ENCODE results near the gene DPP9. TPM values are rescaled to one million over a fixed set of nuclear protein-coding genes. Genes with fewer than 3 reads are reported as not detected.

Gene DPP9
- polyA plus RNA-seq (ENCODE audit: low read depth in 6 of 6): 10 to 100 TPM; 15.6 to 36.0 (median 17.4) TPM

GRCh38 chr19:4723595-4724514 is at the start of gene DPP9:
DPP9 (minus strand) TSS chr19:4723842; CDS start chr19:4719906, 3,936 bp downstream.
- H3K9me3 Mint-ChIP-seq: peaks cover 0 to 9% (median 0%) of the 10 kb centered on the region in 7 donors

GRCh38 chr19:4773047-4773640 is 49.5 kb upstream of the DPP9 start:
- H3K4me1 Mint-ChIP-seq: peaks cover 0 to 13% (median 10%) of the 10 kb centered on the region in 3 donors
- peaks cover 0 to 7% (median 2%) of the 10 kb centered on the region in 7 donors for H3K9me3 Mint-ChIP-seq
- H3K27me3 Mint-ChIP-seq: peaks cover 25 to 40% (median 27%) of the 10 kb centered on the region in 3 donors
- H3K4me3 Mint-ChIP-seq: no peak overlapping the region
- H3K27ac Mint-ChIP-seq: peak overlapping the region in 1 of 6 donors; percentile 71
- DNase-seq (no peak), ATAC-seq (ENCODE audit: low read depth in 2 of 2) (no peak)
- H3K36me3 Mint-ChIP-seq: no peaks in the 10 kb centered on the region

More at GRCh38 chr19:4723595-4724514, at the start of gene DPP9:
- Mint-ChIP-seq H3K27me3 (peaks cover 0 to 12% (median 11%) of the 10 kb centered on the region in 3 donors), H3K27ac (peak within 1 kb of the TSS; percentile 96 to 100 (median 99)), H3K36me3 (peaks cover 4 to 7% of the 10 kb centered on the region in 2 donors), H3K4me1 (peaks cover 34 to 48% (median 43%) of the 10 kb centered on the region in 3 donors), H3K4me3 (peak within 1 kb of the TSS; percentile 89 to 98 (median 94))
- ATAC-seq (ENCODE audit: low read depth in 2 of 2) (peak; percentile 89), DNase-seq (peak; percentile 99)

- Mint-ChIP-seq H3K36me3 (no peaks in the 10 kb centered on the region), H3K27ac (peak overlapping the region in 1 of 6 donors; percentile 71), H3K27me3 (peaks cover 19 to 46% (median 28%) of the 10 kb centered on the region in 3 donors), H3K4me1 (peaks cover 0 to 13% (median 10%) of the 10 kb centered on the region in 3 donors), H3K9me3 (peaks cover 0 to 7% (median 2%) of the 10 kb centered on the region in 7 donors), H3K4me3 (no peak overlapping the region)
- no peak for DNase-seq
- no peak for ATAC-seq (ENCODE audit: low read depth in 2 of 2)
Observed at GRCh38 chr19:4772566-4772965, 48.9 kb upstream of the DPP9 start.

- peak overlapping the region in 1 of 6 donors; percentile 57 for H3K27ac Mint-ChIP-seq
- peak; percentile 72 to 73 for ATAC-seq (ENCODE audit: low read depth in 2 of 2)
- no peaks in the 10 kb centered on the region for H3K36me3 Mint-ChIP-seq
- peaks cover 0 to 11% (median 10%) of the 10 kb centered on the region in 3 donors for H3K4me1 Mint-ChIP-seq
- peaks cover 0 to 7% (median 0%) of the 10 kb centered on the region in 7 donors for H3K9me3 Mint-ChIP-seq
- H3K27me3 Mint-ChIP-seq: peaks cover 23 to 65% (median 45%) of the 10 kb centered on the region in 3 donors
- DNase-seq: peak; percentile 68
- no peak overlapping the region for H3K4me3 Mint-ChIP-seq
Observed at GRCh38 chr19:4768934-4769777, 45.5 kb upstream of the DPP9 start.

- H3K9me3 Mint-ChIP-seq: peaks cover 0 to 4% (median 0%) of the 10 kb centered on the region in 7 donors
- H3K4me1 Mint-ChIP-seq: peaks cover 0 to 13% (median 3%) of the 10 kb centered on the region in 3 donors
- no peak overlapping the region for H3K27ac Mint-ChIP-seq
- H3K36me3 Mint-ChIP-seq: peaks cover 0 to 8% of the 10 kb centered on the region in 2 donors
- H3K27me3 Mint-ChIP-seq: peaks cover 25 to 79% (median 54%) of the 10 kb centered on the region in 3 donors
- ATAC-seq (ENCODE audit: low read depth in 2 of 2) (no peak), DNase-seq (no peak)
- H3K4me3 Mint-ChIP-seq: no peak overlapping the region
Observed at GRCh38 chr19:4764393-4764660, 40.7 kb upstream of the DPP9 start.

GRCh38 chr19:4763021-4763420 is 39.4 kb upstream of the DPP9 start:
- peaks cover 0 to 3% (median 0%) of the 10 kb centered on the region in 7 donors for H3K9me3 Mint-ChIP-seq
- H3K27ac Mint-ChIP-seq: no peak overlapping the region
- ATAC-seq (ENCODE audit: low read depth in 2 of 2): no peak
- H3K4me1 Mint-ChIP-seq: peaks cover 0 to 16% (median 3%) of the 10 kb centered on the region in 3 donors
- peaks cover 30 to 82% (median 50%) of the 10 kb centered on the region in 3 donors for H3K27me3 Mint-ChIP-seq
- DNase-seq: no peak
- H3K36me3 Mint-ChIP-seq: peaks cover 0 to 8% of the 10 kb centered on the region in 2 donors
- no peak overlapping the region for H3K4me3 Mint-ChIP-seq

- Mint-ChIP-seq H3K4me3 (peak overlapping the region in 7 of 8 donors; percentile 39 to 82 (median 65)), H3K4me1 (peaks cover 0 to 16% (median 3%) of the 10 kb centered on the region in 3 donors), H3K27ac (peak overlapping the region in 1 of 6 donors; percentile 15), H3K36me3 (peaks cover 0 to 8% of the 10 kb centered on the region in 2 donors), H3K27me3 (peaks cover 35 to 73% (median 41%) of the 10 kb centered on the region in 3 donors), H3K9me3 (peaks cover 0 to 4% (median 0%) of the 10 kb centered on the region in 7 donors)
- ATAC-seq (ENCODE audit: low read depth in 2 of 2) (no peak), DNase-seq (no peak)
Observed at GRCh38 chr19:4760285-4760650, 36.6 kb upstream of the DPP9 start.

GRCh38 chr19:4759388-4760284 is 36.0 kb upstream of the DPP9 start:
- Mint-ChIP-seq H3K4me3 (peak overlapping the region in 7 of 8 donors; percentile 22 to 64 (median 48)), H3K27ac (peak overlapping the region in 2 of 6 donors; percentile 71 to 84), H3K36me3 (peaks cover 0 to 8% of the 10 kb centered on the region in 2 donors), H3K4me1 (peaks cover 0 to 16% (median 3%) of the 10 kb centered on the region in 3 donors), H3K27me3 (peaks cover 33 to 67% (median 38%) of the 10 kb centered on the region in 3 donors), H3K9me3 (peaks cover 0 to 4% (median 0%) of the 10 kb centered on the region in 7 donors)
- DNase-seq (peak; percentile 70), ATAC-seq (ENCODE audit: low read depth in 2 of 2) (peak; percentile 94)

GRCh38 chr19:4758659-4759058 is 35.0 kb upstream of the DPP9 start:
- Mint-ChIP-seq H3K27me3 (peaks cover 24 to 57% (median 33%) of the 10 kb centered on the region in 3 donors), H3K4me3 (peak overlapping the region in 5 of 8 donors; percentile 30 to 72 (median 49)), H3K27ac (no peak overlapping the region), H3K4me1 (peaks cover 0 to 16% (median 3%) of the 10 kb centered on the region in 3 donors), H3K36me3 (peaks cover 0 to 8% of the 10 kb centered on the region in 2 donors), H3K9me3 (peaks cover 0 to 4% (median 0%) of the 10 kb centered on the region in 7 donors)
- DNase-seq (no peak), ATAC-seq (ENCODE audit: low read depth in 2 of 2) (no peak)

GRCh38 chr19:4758082-4758481 is 34.4 kb upstream of the DPP9 start:
- H3K36me3 Mint-ChIP-seq: peaks cover 0 to 8% of the 10 kb centered on the region in 2 donors
- DNase-seq (no peak), ATAC-seq (ENCODE audit: low read depth in 2 of 2) (no peak)
- peaks cover 0 to 4% (median 0%) of the 10 kb centered on the region in 7 donors for H3K9me3 Mint-ChIP-seq
- peak overlapping the region in 1 of 6 donors; percentile 42 for H3K27ac Mint-ChIP-seq
- peak overlapping the region in 2 of 8 donors; percentile 22 to 59 for H3K4me3 Mint-ChIP-seq
- peaks cover 19 to 54% (median 29%) of the 10 kb centered on the region in 3 donors for H3K27me3 Mint-ChIP-seq
- H3K4me1 Mint-ChIP-seq: peaks cover 0 to 16% (median 3%) of the 10 kb centered on the region in 3 donors

GRCh38 chr19:4755459-4755858 is 31.8 kb upstream of the DPP9 start:
- Mint-ChIP-seq H3K36me3 (no peaks in the 10 kb centered on the region), H3K27me3 (peaks cover 9 to 34% (median 20%) of the 10 kb centered on the region in 3 donors), H3K4me3 (no peak overlapping the region), H3K9me3 (peaks cover 0 to 4% (median 0%) of the 10 kb centered on the region in 7 donors), H3K27ac (no peak overlapping the region), H3K4me1 (peaks cover 0 to 13% (median 0%) of the 10 kb centered on the region in 3 donors)
- ATAC-seq (ENCODE audit: low read depth in 2 of 2) (no peak), DNase-seq (no peak)

GRCh38 chr19:4754248-4754647 is 30.6 kb upstream of the DPP9 start:
- DNase-seq (peak; percentile 15), ATAC-seq (ENCODE audit: low read depth in 2 of 2) (peak; percentile 61 to 63)
- H3K27ac Mint-ChIP-seq: no peak overlapping the region
- no peak overlapping the region for H3K4me3 Mint-ChIP-seq
- H3K4me1 Mint-ChIP-seq: peaks cover 0 to 6% (median 0%) of the 10 kb centered on the region in 3 donors
- peaks cover 0 to 4% (median 0%) of the 10 kb centered on the region in 7 donors for H3K9me3 Mint-ChIP-seq
- peaks cover 17 to 36% (median 25%) of the 10 kb centered on the region in 3 donors for H3K27me3 Mint-ChIP-seq
- H3K36me3 Mint-ChIP-seq: no peaks in the 10 kb centered on the region

Data from naive B cell (primary cell).